ENCODE data around the gene ATP6V1F.

DNA sequence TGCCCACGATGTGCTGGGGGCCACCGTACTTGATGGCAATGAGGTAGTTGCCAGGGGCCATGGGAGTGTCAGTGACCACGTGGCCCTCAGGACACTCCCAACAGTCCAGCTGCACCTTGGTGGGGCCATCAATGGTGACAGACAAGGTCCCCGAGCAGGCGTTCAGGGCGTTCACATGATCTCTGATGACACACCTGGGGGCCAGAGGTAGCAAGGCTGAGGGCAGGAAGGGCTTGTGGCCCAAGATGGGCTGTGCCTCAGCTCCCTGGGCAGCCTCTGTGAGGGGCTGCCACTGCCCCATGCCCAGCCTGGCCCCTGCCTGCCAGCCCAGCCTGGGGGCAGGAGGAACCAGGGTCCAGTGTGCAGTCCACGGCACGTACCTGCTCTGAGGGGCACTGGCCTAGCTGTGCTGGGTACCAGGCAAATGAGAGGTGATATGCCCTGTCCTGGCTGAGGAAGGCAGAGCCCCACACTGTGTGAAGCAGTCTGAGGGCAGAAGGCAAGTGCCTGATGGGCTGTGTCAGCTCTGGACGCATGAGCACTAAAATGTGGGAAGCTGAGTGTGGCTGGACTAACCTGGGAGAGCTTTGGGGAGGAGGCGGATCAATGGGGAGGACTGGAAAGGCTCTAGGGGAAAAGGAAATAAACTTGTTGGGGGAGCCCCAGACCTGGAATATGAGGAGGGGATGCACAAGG lies 51.4 kb downstream of the ATP6V1F start:
- TF ChIP-seq, protein P1, sequence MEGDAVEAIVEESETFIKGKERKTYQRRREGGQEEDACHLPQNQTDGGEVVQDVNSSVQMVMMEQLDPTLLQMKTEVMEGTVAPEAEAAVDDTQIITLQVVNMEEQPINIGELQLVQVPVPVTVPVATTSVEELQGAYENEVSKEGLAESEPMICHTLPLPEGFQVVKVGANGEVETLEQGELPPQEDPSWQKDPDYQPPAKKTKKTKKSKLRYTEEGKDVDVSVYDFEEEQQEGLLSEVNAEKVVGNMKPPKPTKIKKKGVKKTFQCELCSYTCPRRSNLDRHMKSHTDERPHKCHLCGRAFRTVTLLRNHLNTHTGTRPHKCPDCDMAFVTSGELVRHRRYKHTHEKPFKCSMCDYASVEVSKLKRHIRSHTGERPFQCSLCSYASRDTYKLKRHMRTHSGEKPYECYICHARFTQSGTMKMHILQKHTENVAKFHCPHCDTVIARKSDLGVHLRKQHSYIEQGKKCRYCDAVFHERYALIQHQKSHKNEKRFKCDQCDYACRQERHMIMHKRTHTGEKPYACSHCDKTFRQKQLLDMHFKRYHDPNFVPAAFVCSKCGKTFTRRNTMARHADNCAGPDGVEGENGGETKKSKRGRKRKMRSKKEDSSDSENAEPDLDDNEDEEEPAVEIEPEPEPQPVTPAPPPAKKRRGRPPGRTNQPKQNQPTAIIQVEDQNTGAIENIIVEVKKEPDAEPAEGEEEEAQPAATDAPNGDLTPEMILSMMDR (conservative IDR thresholded peaks at IDR 0.05 in 1 of 2, IDR thresholded peaks at IDR 0.05 in 1 of 2; ENCODE audit: low read depth in 1 of 2, low read length in 2 of 2): no peak
- no peak for TF ChIP-seq EZH2 (IDR thresholded peaks at IDR 0.05; ENCODE audit: low read length, missing control alignments)
